Bone marrow (tissue), 2 donors: ENCODE data around the gene AKTIP.

ENCODE experiments used
- DNase-seq, 2 donors: peaks; one replicate each; lab custom pipeline; 2025; lab: John Stamatoyannopoulos, UW

AKTIP gene

DNA sequence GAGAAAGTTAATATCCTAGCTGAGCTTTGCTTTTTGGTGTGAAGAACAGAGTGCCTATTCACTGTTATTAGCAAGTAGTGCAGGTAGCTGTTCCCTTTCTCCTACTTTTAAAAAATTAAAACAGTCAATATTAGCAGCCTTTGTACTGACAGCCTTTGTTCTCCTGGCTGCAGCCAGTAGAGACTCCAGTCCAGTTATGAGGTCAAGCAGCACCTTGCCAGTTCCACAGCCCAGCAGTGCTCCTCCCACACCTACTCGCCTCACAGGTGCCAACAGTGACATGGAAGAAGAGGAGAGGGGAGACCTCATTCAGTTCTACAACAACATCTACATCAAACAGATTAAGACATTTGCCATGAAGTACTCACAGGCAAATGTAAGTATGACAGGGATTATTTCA, 22.6 kb downstream of the AKTIP start:
- DNase-seq: no peak

DNA sequence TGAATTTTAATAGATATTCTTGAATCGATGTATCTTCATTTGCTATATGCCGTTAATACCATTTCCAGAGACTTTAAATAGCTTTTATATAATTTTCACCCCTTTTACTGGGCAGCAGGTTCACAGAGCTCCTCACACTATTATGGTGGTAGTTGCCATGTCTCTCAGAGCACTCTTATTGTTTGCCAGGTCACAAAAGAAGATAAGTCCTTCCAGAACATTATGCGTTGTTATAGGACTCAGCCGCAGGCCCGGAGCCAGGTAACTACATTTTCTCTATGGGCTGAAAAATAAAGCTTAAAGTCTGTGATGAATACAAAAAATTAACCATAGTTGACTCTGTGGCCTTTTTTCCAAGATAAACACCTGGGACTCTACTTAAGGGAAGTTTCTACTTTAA, 24.0 kb downstream of the AKTIP start:
- no peak for DNase-seq

DNA sequence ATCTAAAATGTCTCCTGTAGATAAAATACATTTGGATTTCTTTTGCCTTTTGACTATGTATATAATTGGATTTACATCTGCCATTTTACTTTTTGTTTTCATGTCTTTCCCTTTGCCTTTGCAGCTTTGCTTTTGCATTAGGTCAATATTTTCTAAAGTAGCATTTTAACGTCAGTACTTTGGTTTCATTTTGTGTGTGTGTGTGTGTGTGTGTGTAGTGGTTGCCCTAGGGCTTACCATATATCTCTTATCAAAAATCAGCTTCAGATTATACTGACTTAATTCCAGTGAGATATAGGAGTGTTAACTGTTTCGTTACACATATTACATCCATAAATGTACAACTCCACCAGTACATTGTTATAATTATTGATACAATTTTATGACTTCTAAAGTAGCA, 26.1 kb downstream of the AKTIP start:
- no peak for DNase-seq

DNA sequence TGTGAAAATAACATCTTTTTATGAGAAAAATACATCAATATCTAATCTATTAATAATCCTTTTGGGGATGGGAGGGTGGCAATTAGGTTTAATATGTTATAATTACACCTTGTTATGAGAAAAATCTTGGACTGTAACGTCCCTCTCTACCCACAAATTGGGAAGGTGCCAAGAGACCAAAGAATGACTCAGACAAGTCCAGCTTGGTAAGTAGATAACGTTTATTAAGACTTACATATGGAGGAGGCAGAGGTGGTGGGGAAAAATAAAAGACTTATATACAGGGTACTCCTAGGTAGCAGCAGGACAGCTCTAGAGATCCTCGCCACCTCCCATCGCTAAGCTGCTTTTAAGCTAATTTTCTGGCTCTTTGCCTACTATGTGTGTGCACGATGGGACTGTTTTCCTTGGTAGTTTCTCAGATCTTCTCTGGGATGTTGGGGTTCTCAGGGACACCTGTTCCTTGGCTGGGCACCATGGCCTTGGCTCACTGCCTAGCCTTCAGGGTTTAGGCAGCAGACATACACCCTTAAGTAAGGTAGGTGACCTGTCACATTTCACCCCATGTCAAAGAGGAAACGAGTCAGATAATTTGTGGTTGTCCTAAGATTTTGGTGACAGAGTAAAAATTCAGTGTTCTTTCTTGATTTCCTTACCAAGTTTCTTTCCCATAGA, 37.3 kb downstream of the AKTIP start:
- DNase-seq: no peak

DNA sequence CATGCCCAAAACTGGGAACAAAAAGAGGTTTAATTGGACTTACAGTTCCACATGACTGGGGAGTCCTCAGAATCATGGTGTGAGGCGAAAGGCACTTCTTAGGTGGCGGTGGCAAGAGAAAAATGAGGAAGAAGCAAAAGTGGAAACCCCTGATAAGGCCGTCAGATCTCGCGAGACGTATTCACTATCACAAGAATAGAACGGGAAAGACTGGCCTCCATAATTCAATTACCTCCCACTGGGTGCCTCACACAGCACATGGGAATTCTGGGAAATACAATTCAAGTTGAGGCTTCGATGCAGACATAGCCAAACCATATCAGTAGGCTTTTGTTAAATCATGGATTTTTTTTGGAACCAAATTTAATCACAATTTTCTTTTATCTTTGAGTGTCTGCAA, 44.4 kb downstream of the AKTIP start:
- no peak for DNase-seq

DNA sequence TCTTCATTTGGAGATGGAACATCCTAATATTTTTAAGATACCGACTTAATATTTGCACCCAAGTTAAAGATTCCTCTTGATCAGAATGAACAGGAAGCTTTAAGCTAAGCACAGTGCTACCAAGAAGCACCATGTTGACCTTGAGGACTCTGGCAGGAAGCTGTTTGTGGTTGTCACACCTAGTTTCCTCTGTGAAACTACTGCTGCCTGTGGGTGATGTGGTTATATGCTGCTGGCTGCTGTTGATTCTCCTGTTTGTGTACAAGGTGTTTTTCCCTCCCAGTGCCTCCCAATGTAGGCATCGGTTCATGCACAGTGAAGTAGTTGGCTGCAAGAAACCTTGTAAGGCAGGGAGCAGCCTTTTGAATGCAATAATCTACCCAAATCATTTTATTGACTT, 45.3 kb downstream of the AKTIP start:
- no peak for DNase-seq

DNA sequence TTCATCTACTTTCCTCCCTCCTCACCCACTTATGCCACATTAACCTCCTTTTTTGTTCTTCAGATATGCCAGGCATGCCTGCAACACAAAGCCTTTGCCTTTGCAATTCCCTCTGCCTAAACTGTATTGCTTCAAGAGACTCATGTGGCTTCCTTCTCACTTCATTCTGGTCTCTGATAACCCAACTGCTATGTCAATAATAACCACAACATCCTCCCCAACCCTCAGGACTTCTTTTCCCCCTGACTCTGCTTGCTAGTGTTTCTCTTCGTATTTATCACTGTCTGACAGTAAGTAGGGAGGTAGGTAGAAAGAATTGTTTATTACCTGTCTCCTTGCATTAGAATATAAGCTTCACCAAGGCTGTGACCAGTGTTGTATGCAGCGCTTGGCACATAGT, 46.4 kb downstream of the AKTIP start:
- DNase-seq: no peak

DNA sequence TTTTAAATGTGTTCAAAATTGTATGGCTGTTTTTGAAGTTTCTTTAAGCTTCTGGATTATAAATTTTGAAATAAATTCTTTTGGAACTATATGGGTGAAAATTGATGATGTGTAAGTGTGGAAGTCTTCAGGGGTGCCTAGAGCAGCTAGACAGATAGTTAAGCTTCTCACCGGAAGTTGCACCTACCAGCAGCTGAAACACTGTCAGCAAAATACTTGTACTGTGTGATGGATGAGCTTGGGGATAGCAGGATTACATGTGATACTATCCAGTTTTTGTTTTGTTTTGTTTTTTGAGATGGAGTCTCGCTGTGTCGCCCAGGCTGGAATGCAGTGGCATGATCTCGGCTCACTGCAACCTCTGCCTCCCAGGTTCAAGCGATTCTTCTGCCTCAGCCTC, 49.1 kb downstream of the AKTIP start:
- DNase-seq: no peak

DNA sequence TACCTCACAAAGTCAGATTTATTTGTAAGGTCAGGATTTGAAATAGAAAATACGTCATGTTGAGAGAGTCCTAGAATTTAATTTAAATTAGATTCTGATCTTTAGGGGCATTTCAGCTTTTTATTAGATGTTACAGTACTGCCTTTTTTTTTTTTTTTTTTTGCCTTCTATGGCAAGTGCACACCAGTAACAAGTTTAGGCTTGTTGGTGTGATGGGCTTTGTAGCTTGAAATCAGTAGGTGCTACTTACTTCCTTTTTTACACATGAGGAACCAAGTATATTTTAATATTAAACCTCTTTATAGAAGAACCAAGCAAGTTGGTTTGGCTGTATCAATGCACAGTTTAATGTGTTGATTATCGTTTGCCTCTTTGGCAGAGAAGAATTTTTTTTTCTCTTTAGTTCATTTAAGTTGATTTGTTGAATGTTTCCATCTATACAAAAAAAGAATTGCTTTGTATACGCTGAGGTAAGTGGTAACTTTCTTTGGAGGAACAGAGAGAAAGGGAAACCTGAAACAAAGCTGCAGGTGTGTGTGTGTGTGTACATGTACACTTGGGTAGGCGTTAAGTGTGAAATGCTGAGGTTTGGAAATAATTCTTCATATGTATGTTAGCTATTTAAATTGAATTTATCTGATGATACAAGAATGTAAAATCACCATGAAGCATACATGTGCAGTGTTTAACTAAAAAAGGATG, 53.0 kb downstream of the AKTIP start:
- DNase-seq: no peak

DNA sequence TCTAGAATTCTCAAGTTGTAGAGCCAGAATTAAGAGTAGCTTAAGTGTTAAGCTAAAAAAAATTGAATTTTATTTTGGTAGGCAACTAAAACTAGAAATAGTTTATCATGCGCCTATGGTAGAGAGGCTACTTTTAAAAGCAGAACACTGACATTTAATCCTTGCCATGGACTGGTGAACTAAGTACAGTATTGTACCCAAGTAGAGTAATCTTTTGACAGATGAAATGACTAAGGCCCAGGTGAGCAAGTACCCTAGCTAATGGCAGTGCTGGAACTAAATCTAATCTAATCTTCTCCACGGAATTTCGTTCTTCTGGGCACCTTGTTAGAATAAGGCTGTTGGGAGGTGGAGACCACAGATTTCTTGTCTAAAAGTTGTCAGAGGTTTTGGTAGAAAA, 56.9 kb downstream of the AKTIP start:
- DNase-seq: no peak

DNA sequence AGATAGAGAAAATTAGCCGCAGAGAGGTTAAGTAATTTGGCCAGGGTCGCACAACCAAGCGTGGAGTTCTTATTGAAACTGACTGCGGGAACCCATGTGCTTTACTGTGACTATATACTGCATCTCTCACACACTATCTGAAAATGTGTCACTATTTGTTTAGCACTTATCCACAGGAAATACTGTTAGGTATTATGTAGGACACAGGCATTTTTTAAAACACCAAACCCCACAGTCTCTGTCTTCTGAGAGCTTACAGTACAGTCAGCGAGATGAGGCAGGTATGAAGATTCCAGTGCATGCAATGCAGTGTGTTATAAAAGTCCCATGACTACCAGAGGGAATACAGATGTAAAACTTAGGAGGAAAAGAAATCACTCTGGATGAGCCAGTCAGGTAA, 57.5 kb downstream of the AKTIP start:
- DNase-seq: no peak
